CD4-positive, alpha-beta T cell treated with Interleukin-4 for 1 hour (primary cell): ENCODE measurements around the gene RSF1.
A peak's percentile ranks its signal among the peaks of the same experiment; 100 is the strongest.

ENCODE experiments used
- DNase-seq, 2 donors: peaks; one replicate each; pipeline ENCODE4 v3.0.0-alpha.2; 2020 to 2022

The RSF1 gene

GRCh38 chr11:77800449-77800848 is 20.1 kb downstream of the RSF1 start:
- DNase-seq: no peak

- DNase-seq: no peak
These were observed 21.2 kb downstream of the RSF1 start for GRCh38 chr11:77799338-77799737.

- DNase-seq: no peak
These were observed 26.6 kb downstream of the RSF1 start for GRCh38 chr11:77793972-77794371.

- no peak for DNase-seq
These were observed 29.2 kb downstream of the RSF1 start for GRCh38 chr11:77791301-77791700.

GRCh38 chr11:77789731-77790476 is 30.6 kb downstream of the RSF1 start:
- no peak for DNase-seq

- no peak for DNase-seq
These were observed 31.3 kb downstream of the RSF1 start for GRCh38 chr11:77789061-77789730.

- no peak for DNase-seq
These were observed 36.0 kb downstream of the RSF1 start for GRCh38 chr11:77784572-77784971.

- DNase-seq: no peak
These were observed 37.5 kb downstream of the RSF1 start for GRCh38 chr11:77783025-77783424.

- DNase-seq: no peak
These were observed 40.6 kb downstream of the RSF1 start for GRCh38 chr11:77779935-77780334.

GRCh38 chr11:77778549-77778948 is 42.0 kb downstream of the RSF1 start:
- DNase-seq: no peak

- DNase-seq: no peak
These were observed 42.4 kb downstream of the RSF1 start for GRCh38 chr11:77778118-77778517.

- DNase-seq: peak in 1 of 2 donors; percentile 51
These were observed 44.1 kb downstream of the RSF1 start for GRCh38 chr11:77776455-77776854.

GRCh38 chr11:77775936-77776335 is 44.6 kb downstream of the RSF1 start:
- DNase-seq: no peak

- peak in 1 of 2 donors; percentile 3 for DNase-seq
These were observed 49.4 kb downstream of the RSF1 start for GRCh38 chr11:77771135-77771534.

- DNase-seq: no peak
These were observed 49.9 kb downstream of the RSF1 start for GRCh38 chr11:77770629-77771028.

GRCh38 chr11:77762426-77762825 is 58.1 kb downstream of the RSF1 start:
- no peak for DNase-seq

- no peak for DNase-seq
These were observed 59.0 kb downstream of the RSF1 start for GRCh38 chr11:77761491-77761890.

- DNase-seq: no peak
These were observed 62.2 kb downstream of the RSF1 start for GRCh38 chr11:77758331-77758730.

GRCh38 chr11:77753230-77753629 is 67.3 kb downstream of the RSF1 start:
- DNase-seq: no peak

GRCh38 chr11:77752516-77752915 is 68.0 kb downstream of the RSF1 start:
- no peak for DNase-seq

- DNase-seq: no peak
These were observed 69.9 kb downstream of the RSF1 start for GRCh38 chr11:77750394-77751156.

GRCh38 chr11:77749232-77749631 is 71.3 kb downstream of the RSF1 start:
- DNase-seq: no peak

GRCh38 chr11:77748266-77748665 is 72.3 kb downstream of the RSF1 start:
- DNase-seq: no peak
